ENCODE results near the gene BSDC1.
"Not testable (repeated sequence)": the region's sequence is repeated elsewhere in the genome, so short reads cannot be mapped to it uniquely, and the experiment has no call there.

BSDC1 gene

GRCh38 chr1:32411261-32411660 is 17.0 kb upstream of the BSDC1 start:
- no peak for DNase-seq (ENCODE audit: insufficient read length)
- FAIRE-seq: no peak
- TF ChIP-seq POLR2AphosphoS5 (IDR thresholded peaks at IDR 0.05; ENCODE audit: low read depth, low read length) (no peak), POLR2A (IDR thresholded peaks at IDR 0.05; ENCODE audit: low read depth, low read length) (no peak), TAF1 (IDR thresholded peaks at IDR 0.05; ENCODE audit: borderline replicate concordance, low read depth, low read length) (no peak)

GRCh38 chr1:32406629-32407111 is 12.4 kb upstream of the BSDC1 start:
- FAIRE-seq: no peak
- no peak for DNase-seq (ENCODE audit: insufficient read length)
- TF ChIP-seq TAF1 (IDR thresholded peaks at IDR 0.05; ENCODE audit: borderline replicate concordance, low read depth, low read length) (no peak), POLR2A (IDR thresholded peaks at IDR 0.05; ENCODE audit: low read depth, low read length) (no peak), POLR2AphosphoS5 (IDR thresholded peaks at IDR 0.05; ENCODE audit: low read depth, low read length) (no peak)

- peak; percentile 57 for FAIRE-seq
- TF ChIP-seq TAF1 (IDR thresholded peaks at IDR 0.05; ENCODE audit: borderline replicate concordance, low read depth, low read length) (no peak), POLR2A (IDR thresholded peaks at IDR 0.05; ENCODE audit: low read depth, low read length) (no peak), POLR2AphosphoS5 (IDR thresholded peaks at IDR 0.05; ENCODE audit: low read depth, low read length) (no peak)
- DNase-seq (ENCODE audit: insufficient read length): no peak
These were observed 11.6 kb upstream of the BSDC1 start for GRCh38 chr1:32405672-32406467.

GRCh38 chr1:32404946-32405345 is 10.7 kb upstream of the BSDC1 start:
- DNase-seq (ENCODE audit: insufficient read length) (no peak), FAIRE-seq (no peak)
- TF ChIP-seq POLR2A (IDR thresholded peaks at IDR 0.05; ENCODE audit: low read depth, low read length) (no peak), TAF1 (IDR thresholded peaks at IDR 0.05; ENCODE audit: borderline replicate concordance, low read depth, low read length) (no peak), POLR2AphosphoS5 (IDR thresholded peaks at IDR 0.05; ENCODE audit: low read depth, low read length) (no peak)

- peak; percentile 5 for FAIRE-seq
- DNase-seq (ENCODE audit: insufficient read length): peak; percentile 50
- TF ChIP-seq TAF1 (IDR thresholded peaks at IDR 0.05; ENCODE audit: borderline replicate concordance, low read depth, low read length) (no peak), POLR2AphosphoS5 (IDR thresholded peaks at IDR 0.05; ENCODE audit: low read depth, low read length) (no peak), POLR2A (IDR thresholded peaks at IDR 0.05; ENCODE audit: low read depth, low read length) (no peak)
These were observed 6.8 kb upstream of the BSDC1 start for GRCh38 chr1:32400876-32401631.

GRCh38 chr1:32399843-32400242 is 5.6 kb upstream of the BSDC1 start:
- DNase-seq (ENCODE audit: insufficient read length) (no peak), FAIRE-seq (no peak)
- TF ChIP-seq POLR2AphosphoS5 (IDR thresholded peaks at IDR 0.05; ENCODE audit: low read depth, low read length) (no peak), POLR2A (IDR thresholded peaks at IDR 0.05; ENCODE audit: low read depth, low read length) (no peak), TAF1 (IDR thresholded peaks at IDR 0.05; ENCODE audit: borderline replicate concordance, low read depth, low read length) (no peak)

GRCh38 chr1:32398401-32398800 is 4.2 kb upstream of the BSDC1 start:
- DNase-seq (ENCODE audit: insufficient read length): no peak
- FAIRE-seq: no peak
- TF ChIP-seq POLR2A (IDR thresholded peaks at IDR 0.05; ENCODE audit: low read depth, low read length): no peak
- no peak for TF ChIP-seq TAF1 (IDR thresholded peaks at IDR 0.05; ENCODE audit: borderline replicate concordance, low read depth, low read length)
- no peak for TF ChIP-seq POLR2AphosphoS5 (IDR thresholded peaks at IDR 0.05; ENCODE audit: low read depth, low read length)

- not testable (repeated sequence) for FAIRE-seq; DNase-seq (ENCODE audit: insufficient read length)
These were observed 2.3 kb upstream of the BSDC1 start for GRCh38 chr1:32396524-32396923.

GRCh38 chr1:32394890-32395432 is 720 bp upstream of the BSDC1 start:
- FAIRE-seq: no peak
- DNase-seq (ENCODE audit: insufficient read length): no peak

GRCh38 chr1:32393832-32394140 is 455 bp downstream of the BSDC1 start:
- DNase-seq (ENCODE audit: insufficient read length): no peak
- TF ChIP-seq POLR2A (IDR thresholded peaks at IDR 0.05; ENCODE audit: low read depth, low read length) (no peak), POLR2AphosphoS5 (IDR thresholded peaks at IDR 0.05; ENCODE audit: low read depth, low read length) (no peak), TAF1 (IDR thresholded peaks at IDR 0.05; ENCODE audit: borderline replicate concordance, low read depth, low read length) (no peak)
- no peak for FAIRE-seq

More at GRCh38 chr1:32394890-32395432, 720 bp upstream of the BSDC1 start:
- no peak for TF ChIP-seq POLR2AphosphoS5 (IDR thresholded peaks at IDR 0.05; ENCODE audit: low read depth, low read length)

GRCh38 chr1:32393136-32393535 is 1.1 kb downstream of the BSDC1 start:
- DNase-seq (ENCODE audit: insufficient read length) (no peak), FAIRE-seq (no peak)
- TF ChIP-seq POLR2AphosphoS5 (IDR thresholded peaks at IDR 0.05; ENCODE audit: low read depth, low read length) (no peak), POLR2A (IDR thresholded peaks at IDR 0.05; ENCODE audit: low read depth, low read length) (no peak), TAF1 (IDR thresholded peaks at IDR 0.05; ENCODE audit: borderline replicate concordance, low read depth, low read length) (no peak)

GRCh38 chr1:32392325-32392724 is 1.9 kb downstream of the BSDC1 start:
- no peak for TF ChIP-seq POLR2A (IDR thresholded peaks at IDR 0.05; ENCODE audit: low read depth, low read length)
- no peak for TF ChIP-seq TAF1 (IDR thresholded peaks at IDR 0.05; ENCODE audit: borderline replicate concordance, low read depth, low read length)
- no peak for TF ChIP-seq POLR2AphosphoS5 (IDR thresholded peaks at IDR 0.05; ENCODE audit: low read depth, low read length)
- FAIRE-seq: no peak
- no peak for DNase-seq (ENCODE audit: insufficient read length)

Data from GM12892 (cell line).